Epithelial cell of prostate (primary cell): ENCODE measurements around the gene ALDH4A1.

ENCODE experiments used
- DNase-seq: peaks from one replicate; pipeline ENCODE4 v3.0.0-alpha.2; 2011; ENCODE audit warnings: low read depth, low spot score
- H3K27ac ChIP-seq: fragments of 450-650 bp; 2 replicates; pipeline ENCODE4 v1.5.1; 2017; ENCODE audit warnings: mild to moderate bottlenecking

ALDH4A1 gene

DNA sequence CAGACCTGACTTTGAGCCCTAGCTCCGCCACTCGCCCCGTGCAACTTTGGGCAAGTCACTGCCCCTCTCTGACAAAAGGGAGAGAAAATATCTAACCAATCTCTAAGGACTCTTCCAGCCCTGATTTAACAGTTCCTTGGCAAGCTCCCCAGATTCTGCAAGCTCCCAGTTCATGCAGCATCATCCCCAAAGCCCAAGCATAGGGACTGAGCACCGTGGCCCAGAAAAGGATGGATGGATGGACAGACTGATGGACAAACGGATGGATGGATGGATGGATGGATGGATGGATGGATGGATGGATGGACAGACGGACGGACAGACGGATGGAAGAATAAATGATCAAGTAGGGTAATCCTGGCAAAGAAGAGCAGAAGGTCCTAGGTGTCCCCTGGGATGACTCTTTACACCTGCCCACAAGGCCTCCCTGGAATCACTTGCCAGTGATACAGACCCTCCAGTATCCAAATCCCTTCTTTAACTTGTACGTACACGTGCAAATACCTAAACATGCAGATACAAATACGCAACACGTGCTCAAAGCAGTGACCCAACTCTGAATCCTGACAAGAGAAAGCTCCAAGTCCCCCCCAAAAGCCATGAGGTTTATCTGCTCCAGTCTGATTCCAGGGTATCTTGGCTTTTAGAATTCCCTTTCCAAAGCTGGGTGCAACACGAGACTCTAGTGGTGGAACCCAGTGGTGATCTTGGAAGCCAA, 38.1 kb upstream of the ALDH4A1 start:
- H3K27ac ChIP-seq, result peak overlapping the region; percentile 89
- DNase-seq, result no peak

DNA sequence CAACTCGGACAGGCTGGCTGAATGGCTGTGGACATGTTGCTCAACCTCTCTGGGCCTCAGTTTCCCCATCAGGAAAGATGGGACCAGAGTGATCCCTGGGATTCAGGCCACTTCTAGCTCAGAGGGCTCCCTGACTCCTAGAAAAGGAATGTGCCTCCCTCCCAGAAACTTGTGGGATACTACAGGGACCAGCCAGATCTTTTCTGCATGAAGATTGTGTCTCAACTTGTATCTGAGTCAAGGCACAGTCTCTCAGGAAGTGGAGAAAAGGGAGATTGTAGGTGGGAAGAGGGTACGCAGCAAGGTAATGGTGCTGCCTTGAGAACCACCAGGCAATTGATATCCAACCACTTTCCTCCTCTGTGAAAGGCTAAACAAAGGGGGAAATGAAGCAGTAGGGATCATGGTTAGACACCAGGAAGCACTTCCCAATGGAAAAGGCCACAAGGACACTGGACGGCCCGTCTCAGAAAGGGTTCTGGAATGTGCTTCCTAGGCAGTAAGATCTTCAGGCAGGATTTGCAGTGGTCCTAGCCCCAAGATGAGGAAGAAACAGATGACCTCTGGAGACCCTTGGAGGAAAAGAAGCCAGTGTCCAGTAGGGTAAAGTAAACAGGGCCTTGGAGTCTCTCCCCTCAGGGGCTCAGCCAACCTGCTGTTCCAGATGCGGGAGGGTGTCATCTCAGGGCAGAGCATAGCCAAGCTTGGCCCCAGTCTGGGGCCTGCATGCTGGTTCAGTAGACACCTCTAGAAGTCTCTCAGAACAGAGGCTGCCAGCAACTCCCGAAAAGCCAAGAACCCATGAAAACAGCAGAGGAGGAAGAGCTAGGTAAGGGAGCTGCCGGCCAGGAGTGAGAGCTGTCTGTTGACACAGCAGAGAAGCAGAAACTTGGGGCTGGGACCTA, 37.3 kb upstream of the ALDH4A1 start:
- no peak for DNase-seq
- H3K27ac ChIP-seq, result peak overlapping the region; percentile 89

DNA sequence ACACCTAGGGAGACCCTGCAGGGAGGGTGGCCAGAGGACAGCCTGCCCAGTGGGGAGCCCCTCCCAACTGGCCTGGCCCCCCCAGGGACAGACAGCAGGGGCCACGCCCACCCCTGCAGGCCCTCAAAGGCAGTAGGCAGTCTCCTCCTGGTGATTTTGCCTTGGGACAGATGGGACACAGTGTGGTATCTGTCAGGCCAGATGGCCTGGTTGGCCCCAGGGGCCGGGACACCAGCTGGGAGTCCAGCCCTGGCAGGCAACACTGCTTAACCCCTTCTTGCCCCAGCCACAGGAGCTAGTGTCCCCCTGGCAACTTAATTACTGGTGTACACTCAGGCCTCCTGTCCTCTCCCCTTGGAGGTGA, 36.3 kb upstream of the ALDH4A1 start:
- DNase-seq, result no peak
- H3K27ac ChIP-seq, result peak overlapping the region; percentile 89

DNA sequence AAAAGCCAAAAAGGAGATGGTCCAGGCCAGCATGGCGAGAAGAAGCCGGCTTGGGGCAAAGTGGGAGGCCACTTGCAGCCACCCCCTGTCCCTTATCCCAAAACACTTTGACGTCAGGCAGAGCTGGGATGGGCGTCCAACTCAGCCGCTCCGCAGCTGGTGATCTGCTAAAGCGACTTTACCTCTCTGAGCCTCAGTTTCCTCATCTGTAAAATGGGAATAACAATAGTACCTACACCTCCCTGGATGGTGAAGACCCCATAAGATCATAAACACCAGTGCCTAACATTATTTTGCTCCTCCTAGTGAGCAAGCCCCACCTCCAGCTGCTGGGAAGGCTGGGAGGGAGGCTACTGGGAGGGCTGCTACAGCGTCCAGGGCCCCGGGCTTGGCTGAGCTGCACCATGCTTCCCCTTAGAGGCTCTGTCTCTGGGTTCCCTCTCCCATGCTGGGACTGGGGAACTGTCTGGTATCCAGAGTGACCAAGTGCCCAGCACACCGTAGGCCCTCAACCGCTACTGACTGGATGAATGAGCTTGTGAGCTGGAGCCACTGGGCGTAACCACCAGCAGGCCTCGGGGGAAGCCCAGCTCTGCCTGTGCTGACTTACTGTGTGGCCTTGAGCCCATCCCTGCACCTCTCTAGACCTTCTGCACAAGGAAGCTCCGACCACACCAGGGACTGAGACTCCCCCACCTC, 35.8 kb upstream of the ALDH4A1 start:
- peak overlapping the region; percentile 89 for H3K27ac ChIP-seq
- DNase-seq, result no peak

DNA sequence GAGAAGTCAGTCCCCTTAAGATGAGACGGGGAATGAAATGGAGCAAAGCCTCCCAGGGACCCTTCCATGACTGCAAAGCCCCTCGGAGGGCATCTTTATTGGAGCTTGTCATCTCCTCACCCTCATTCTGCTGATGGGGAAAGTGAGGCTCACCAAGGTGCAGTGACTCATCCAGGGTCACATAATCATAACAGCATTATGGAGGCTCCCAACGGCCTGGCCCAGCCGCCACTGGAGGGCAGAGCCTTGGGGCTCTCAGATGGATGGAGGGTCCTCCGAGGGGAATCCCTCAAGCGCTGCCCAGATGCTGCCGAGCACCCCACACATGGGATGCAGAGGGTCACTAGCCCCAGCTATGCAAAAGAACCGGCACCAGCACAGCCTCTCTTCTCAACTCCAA, 35.2 kb upstream of the ALDH4A1 start:
- no peak for DNase-seq
- H3K27ac ChIP-seq, result peak overlapping the region; percentile 43

DNA sequence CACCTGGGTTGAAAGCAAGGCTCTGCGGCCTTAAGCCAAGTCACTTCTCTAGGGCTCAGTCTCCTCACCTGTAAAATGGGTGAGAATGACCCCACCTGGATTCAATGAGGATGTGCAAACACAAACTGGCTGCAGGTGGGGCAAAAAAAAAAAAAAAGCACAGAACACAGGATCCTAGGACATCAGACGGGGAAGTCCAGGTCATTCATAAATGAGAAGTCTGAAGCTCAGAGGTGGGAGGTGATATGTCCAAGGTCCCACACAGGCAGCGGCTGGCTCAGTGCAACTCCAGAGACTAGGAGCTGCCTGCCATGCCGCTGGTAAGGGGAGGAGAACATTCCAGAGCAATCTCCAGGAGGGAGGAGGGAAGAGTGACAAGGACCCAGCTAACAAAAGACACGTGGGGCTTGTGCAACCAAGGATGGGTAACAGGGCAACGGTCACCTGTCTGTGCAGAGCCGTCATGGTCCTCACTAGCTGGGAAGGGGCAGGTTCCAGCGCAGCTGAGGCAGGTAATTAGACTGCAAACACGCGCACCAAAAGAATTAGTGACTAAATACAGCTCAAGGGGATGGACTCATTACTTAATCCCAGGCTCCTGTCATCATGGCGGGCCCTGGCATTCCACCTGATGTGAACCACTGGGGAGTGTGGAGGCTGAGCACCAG, 34.6 kb upstream of the ALDH4A1 start:
- peak; percentile 51 for DNase-seq
- H3K27ac ChIP-seq, result peak overlapping the region; percentile 43

DNA sequence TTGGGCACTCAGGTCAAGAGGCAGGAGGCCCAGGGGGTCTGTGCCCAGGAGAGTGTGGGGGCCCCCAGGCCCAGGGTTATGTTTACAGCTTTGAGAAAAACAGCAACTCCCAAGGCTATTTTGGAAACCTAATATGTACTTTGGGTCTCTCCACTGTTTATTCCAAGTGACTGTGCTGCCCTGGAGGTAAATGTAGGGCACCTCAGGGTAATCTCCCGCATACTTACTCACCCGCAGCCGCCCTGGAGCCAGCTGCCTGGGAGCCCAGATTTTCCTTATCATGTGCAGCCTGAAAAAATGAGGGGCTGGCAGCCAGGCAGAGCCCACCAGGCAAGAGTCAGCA, 34.1 kb upstream of the ALDH4A1 start:
- no peak for DNase-seq
- peak overlapping the region; percentile 43 for H3K27ac ChIP-seq

DNA sequence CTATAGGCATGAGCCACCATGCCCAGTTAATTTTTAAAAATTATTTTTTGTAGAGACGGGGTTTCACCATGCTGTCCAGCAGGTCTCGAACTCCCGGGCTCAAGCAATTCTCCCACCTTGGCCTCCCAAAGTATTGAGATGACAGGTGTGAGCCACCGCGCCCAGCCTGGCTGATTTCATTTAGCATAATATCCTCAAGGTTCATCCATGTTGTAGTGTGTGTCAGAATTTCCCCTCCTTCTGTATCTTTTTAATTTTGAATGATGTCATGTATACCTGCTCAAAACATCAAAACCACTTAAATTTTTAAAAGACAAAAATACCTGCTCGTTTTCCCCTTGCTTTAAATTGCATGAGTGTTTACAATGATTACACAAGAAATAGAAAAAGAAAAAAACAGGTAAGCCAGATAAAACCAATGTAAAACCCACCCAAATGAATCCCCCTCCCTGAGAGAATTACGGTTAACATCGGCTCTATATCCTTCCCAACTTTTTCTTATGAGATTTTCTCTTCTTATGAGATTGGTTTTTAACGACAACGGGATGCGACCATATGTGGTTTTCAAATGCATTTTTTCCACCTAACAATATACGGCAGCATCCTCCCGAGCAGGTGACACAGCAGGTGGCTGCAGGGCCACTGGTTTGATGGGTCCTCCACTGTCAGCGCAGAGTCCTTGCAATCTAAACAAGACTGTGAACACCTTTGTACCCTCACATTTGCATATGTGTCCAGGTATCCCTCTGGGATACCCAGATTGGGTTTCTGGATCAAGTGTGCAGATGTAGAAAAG, 32.0 kb upstream of the ALDH4A1 start:
- no peak overlapping the region for H3K27ac ChIP-seq
- DNase-seq, result no peak

DNA sequence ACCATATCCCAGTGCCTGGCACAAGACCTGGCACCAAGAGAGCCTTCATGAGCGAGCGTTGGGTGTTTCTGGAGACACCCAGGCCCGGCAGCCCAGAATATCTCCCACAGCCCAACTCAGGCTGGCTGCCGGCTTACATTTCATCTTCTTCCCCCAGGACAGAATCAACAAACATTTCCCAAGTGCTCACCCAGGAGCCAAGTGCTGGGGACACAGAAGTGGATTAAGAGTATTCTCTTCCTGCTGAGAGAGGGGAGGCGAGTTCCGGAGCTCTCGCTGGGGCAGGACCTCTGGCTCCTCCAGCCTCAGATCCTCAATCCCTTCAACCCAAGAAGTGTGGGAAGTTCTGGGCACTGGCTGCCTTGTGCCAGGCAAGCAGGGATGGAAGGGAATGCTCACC, 30.5 kb upstream of the ALDH4A1 start:
- H3K27ac ChIP-seq, result peak overlapping the region; percentile 17

DNA sequence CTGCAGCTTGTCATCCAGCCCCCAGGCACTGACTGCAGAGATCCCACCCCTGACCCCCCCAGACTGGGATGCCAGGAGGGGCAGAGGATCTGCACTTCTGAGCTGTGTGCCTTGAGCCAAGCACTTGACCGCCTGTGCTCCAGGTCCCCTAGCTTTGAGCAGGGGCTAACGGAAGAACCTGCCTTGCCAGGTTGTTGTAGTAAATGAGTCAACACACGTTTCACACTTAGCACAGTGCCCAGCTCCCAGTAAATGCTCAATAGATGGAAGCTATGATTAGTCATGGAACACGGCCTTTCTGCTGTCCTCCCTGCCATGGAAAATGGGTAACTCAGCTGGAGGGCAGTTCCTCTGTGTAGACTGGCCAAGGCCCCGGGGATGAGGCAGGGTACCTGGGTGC, 30.0 kb upstream of the ALDH4A1 start:
- H3K27ac ChIP-seq, result peak overlapping the region; percentile 17
- DNase-seq, result no peak

More for the DNA sequence above, 30.5 kb upstream of the ALDH4A1 start:
- DNase-seq, result no peak

DNA sequence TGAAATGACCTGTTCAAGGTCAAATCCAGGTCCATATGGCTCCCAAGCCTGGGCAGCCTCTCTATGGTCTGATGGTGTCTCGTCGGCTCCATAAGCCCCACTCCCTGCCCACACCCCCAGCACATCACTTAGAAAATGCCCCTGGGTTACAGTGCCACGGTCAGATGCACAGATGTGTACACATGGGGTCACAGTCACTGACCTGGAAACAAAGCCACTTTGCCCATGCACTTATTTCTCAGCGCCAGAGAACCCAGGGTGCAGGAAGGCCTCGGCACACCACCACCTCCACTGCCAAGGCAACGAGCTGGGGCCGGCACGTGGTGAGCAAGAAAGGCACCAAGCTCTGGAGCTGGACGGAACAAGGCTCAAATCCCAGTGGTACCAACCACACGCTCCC, 29.4 kb upstream of the ALDH4A1 start:
- no peak for DNase-seq
- no peak overlapping the region for H3K27ac ChIP-seq

DNA sequence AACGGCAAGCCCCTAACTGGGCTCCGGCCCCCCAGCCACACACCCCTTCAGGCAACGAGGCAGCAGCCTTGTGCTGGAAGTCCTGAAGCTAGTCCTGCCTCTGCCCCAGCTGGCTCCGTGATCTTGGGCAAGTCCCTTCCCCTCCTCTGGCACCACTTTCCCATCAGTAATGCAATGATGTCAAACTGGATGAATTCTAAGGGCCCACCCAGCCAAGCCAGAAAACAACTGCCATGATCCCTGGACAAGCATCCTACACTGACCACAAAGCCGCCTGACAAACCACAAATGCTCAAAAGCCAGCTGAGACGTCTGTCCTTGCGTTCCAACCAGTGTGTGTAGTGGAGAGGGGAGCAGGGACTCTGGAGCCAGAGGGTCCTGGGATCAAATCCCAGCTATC, 27.3 kb upstream of the ALDH4A1 start:
- H3K27ac ChIP-seq, result no peak overlapping the region
- DNase-seq, result no peak

DNA sequence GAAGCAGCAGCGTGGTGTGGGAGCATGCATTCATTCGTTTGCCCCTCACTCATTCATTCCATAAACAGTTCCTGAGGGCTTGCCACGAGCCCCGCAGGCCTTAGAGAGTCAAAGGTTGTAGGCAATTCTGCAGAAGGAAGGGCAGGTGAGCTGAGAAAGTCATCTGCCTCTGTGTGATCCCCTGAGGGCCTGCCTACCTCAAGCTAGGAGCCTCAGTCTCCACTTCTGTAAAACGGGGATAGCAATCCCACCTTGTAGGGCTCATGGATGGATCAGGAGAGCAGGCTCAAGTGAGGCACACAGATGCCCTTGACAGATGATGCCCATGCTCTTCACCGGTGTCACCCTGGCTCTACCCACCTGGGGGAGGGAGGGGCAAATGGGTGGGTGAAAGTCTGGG, 26.6 kb upstream of the ALDH4A1 start:
- DNase-seq, result no peak
- H3K27ac ChIP-seq, result no peak overlapping the region

DNA sequence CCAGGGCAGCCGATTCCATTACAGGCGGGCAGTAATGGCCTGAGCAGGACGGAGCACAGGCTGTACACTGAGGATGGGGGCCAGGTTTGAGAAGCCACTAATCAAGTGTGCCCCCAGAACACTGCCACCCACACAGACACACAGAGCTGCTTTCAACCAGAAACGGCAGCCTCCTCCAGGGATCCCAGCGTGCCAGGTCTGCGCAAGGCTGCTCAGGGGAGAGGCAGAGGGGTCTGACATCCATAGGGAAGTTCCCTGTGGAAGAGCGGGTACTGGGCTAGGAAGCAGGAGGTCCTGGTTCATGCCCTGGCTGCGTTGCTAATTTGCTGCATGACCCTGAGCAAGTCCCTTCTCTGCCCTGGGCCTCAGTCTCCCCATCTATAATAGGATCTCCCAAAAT, 26.1 kb upstream of the ALDH4A1 start:
- H3K27ac ChIP-seq, result peak overlapping the region; percentile 99

DNA sequence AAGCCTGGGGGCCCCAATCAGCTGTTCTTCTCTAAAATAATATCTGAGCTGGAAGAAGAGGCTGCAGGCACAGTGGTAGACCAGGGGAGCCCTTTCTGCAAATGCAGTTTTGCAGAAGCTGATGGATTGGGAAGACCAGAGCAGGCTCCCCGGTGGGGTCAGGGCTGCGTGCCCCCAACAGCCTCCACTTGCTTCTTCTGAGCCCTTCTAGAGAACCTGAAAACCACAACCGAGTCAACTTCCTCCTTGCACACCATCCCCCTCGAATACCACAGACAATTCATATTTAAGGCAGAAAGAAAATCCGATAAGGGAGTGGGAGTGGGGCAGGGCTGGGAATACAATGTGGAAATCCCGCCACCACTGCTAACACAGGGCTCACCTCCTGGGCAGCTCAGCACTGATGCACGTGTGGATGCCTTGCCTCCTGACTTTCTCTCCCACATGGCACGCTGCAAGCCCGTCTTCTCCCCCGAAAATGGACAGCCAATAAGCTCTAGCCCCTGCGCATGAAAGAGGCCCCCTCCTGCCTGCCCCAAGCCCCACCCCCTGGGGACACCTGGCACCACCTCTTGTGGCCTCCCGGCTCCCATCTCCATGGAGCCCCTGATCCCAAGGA, 25.4 kb upstream of the ALDH4A1 start:
- DNase-seq, result no peak
- peak overlapping the region; percentile 99 for H3K27ac ChIP-seq

More for the DNA sequence above, 26.1 kb upstream of the ALDH4A1 start:
- DNase-seq, result no peak

DNA sequence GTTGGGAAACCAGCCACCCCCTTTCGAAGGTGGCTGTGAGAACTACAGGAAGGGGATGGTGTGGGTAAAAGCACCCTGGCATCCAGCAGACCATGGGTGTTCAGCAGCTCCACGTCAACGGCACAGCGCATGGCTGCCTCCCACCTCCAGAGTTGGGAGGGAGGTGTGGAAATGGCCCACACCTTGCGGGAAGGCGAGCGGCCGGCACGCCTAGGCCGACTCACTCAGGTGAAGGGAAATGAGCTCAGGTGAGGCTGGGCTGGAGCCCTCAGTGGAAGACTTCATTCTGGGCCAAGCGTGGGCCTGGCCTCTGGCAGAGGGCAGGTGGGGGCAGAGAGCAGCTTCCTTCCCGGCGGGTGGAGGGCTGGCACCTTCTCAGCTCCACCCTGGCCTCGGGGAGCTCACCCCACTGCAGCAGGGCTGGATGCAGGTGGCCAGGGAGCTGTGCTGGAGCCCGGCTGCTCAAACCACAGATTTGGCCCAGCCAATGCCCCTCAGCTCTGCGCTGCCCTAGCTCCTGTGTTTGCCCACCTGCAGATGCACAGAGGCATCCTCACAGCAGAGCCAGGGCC, 24.8 kb upstream of the ALDH4A1 start:
- DNase-seq, result no peak
- peak overlapping the region; percentile 99 for H3K27ac ChIP-seq

DNA sequence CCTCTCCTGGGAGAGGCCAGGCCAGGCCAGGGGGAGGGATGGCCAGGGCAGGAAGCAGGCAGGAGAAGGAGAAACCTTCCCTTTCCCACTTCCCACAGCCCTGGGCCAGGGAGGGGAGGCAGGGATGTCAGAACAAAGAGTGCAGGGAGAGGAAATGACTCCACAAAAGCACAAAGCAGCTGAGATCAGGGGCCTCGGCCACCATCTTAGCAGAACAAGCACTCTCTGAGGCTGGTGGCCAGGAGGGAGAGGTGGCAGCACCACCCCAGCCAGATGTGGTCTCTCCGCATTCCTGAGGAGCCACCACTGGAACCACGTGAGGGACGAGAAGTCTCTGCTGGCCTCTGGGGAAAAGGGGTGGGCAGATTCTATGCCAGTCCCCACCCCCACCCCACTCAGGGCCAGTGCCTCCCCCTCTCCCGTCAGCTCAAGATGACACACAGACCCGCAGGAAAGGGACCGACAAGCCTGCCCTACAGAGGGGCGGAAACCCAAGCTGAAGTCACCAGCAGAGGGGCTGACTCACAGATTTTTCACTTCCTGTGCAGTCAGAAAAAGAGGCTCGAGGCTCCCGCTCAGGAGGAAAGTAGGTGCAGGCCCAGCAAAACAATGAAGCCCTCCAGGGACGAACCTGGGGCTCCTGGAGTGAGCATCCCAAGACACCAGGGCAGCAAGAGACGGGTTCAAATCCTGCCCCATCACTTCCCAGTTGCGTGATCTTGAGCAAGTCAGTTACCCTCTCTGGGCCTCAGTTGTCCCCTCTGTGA, 24.1 kb upstream of the ALDH4A1 start:
- H3K27ac ChIP-seq, result peak overlapping the region; percentile 99
- DNase-seq, result peak; percentile 73

DNA sequence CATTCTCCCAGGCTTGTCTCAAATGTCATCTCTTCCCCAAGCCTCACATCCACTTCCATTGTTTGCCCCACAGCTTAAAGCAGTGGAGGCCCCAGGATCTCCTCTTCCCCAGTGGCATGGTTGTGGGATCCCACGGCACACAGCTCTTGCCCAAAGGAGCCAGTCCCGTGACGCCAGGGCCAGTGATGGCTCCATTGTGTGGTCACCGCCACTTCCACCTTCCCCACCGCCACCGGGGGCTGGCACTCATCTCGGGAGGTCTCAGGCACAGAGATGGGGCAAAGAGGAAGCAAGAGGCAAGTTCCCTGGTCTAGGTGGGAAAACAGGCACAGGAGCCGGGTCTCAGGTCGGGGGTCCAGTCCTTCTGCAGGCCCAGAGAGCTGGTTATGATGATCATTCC, 22.9 kb upstream of the ALDH4A1 start:
- DNase-seq, result no peak

More for the DNA sequence above, 22.9 kb upstream of the ALDH4A1 start:
- H3K27ac ChIP-seq, result no peak overlapping the region
